Astrocyte (in vitro differentiated cells and primary cell): ENCODE data around the gene TLX3. TPM values are rescaled to one million over a fixed set of nuclear protein-coding genes. Genes with fewer than 3 reads are reported as not detected.

Experiments
- DNase-seq: peaks from one replicate; pipeline ENCODE4 v3.0.0-alpha.2; 2010; ENCODE audit warnings: low read depth
- FAIRE-seq: peaks from 2 replicates; lab custom pipeline; 2011; peaks lifted over from hg19 to GRCh38; lab: Jason Lieb, UNC
- H2AFZ ChIP-seq: 2 replicates; pipeline ENCODE4 v1.6.0; 2012; ENCODE audit warnings: low read depth, low read length, inconsistent platforms
- H3K27ac ChIP-seq: 2 replicates; pipeline ENCODE4 v1.5.1; 2011; ENCODE audit warnings: low read depth, low read length, inconsistent platforms
- H3K27me3 ChIP-seq: 2 replicates; pipeline ENCODE4 v1.6.0; 2011; ENCODE audit warnings: low read length, inconsistent platforms; ENCODE audit not compliant: insufficient read depth
- H3K36me3 ChIP-seq: 2 replicates; pipeline ENCODE4 v1.5.1; 2011; ENCODE audit warnings: low read length, inconsistent platforms; ENCODE audit not compliant: insufficient read depth
- H3K4me1 ChIP-seq: 2 replicates; pipeline ENCODE4 v1.5.1; 2011; ENCODE audit warnings: low read length, inconsistent platforms; ENCODE audit not compliant: insufficient read depth
- H3K4me2 ChIP-seq: 2 replicates; pipeline ENCODE4 v1.6.0; 2012; ENCODE audit warnings: low read length, inconsistent platforms
- H3K4me3 ChIP-seq: 2 replicates; pipeline ENCODE4 v1.5.1; 2011; ENCODE audit warnings: low read depth, mild to moderate bottlenecking, low read length, inconsistent platforms; ENCODE audit not compliant: insufficient read depth
- H3K79me2 ChIP-seq: 2 replicates; pipeline ENCODE4 v1.6.0; 2012; ENCODE audit warnings: mild to moderate bottlenecking, low read length, inconsistent platforms; ENCODE audit not compliant: insufficient read depth
- H3K9ac ChIP-seq: 2 replicates; pipeline ENCODE4 v1.6.0; 2012; ENCODE audit warnings: mild to moderate bottlenecking, low read length, inconsistent platforms
- H3K9me3 ChIP-seq: 2 replicates; pipeline ENCODE4 v1.5.1; 2012; ENCODE audit warnings: low read depth, mild to moderate bottlenecking, low read length, inconsistent platforms; ENCODE audit not compliant: insufficient read depth
- H4K20me1 ChIP-seq: 2 replicates; pipeline ENCODE4 v1.6.0; 2012; ENCODE audit warnings: low read length, inconsistent platforms; ENCODE audit not compliant: insufficient read depth
- H3K27ac Mint-ChIP-seq: one replicate; pipeline ENCODE4 v1.8.0; 2021; ENCODE audit warnings: mild to moderate bottlenecking, mixed read lengths; ENCODE audit not compliant: unreplicated experiment
- H3K27me3 Mint-ChIP-seq: one replicate; pipeline ENCODE4 v1.8.0; 2021; ENCODE audit warnings: low read depth, mixed read lengths; ENCODE audit not compliant: unreplicated experiment
- H3K36me3 Mint-ChIP-seq: one replicate; pipeline ENCODE4 v1.8.0; 2021; ENCODE audit warnings: low read depth, mixed read lengths; ENCODE audit not compliant: unreplicated experiment
- H3K4me1 Mint-ChIP-seq: one replicate; pipeline ENCODE4 v1.8.0; 2021; ENCODE audit warnings: low read depth, mixed read lengths; ENCODE audit not compliant: unreplicated experiment
- H3K4me3 Mint-ChIP-seq: one replicate; pipeline ENCODE4 v1.8.0; 2021; ENCODE audit warnings: mild to moderate bottlenecking, moderate library complexity, mixed read lengths; ENCODE audit not compliant: unreplicated experiment
- H3K9me3 Mint-ChIP-seq: one replicate; pipeline ENCODE4 v1.8.0; 2021; ENCODE audit warnings: mild to moderate bottlenecking, mixed read lengths; ENCODE audit not compliant: unreplicated experiment
- CTCF ChIP-seq: IDR thresholded peaks from 2 replicates; pipeline ENCODE4 v1.5.1; 2011; ENCODE audit warnings: low read depth, mild to moderate bottlenecking, inconsistent platforms, low read length, moderate library complexity; ENCODE audit not compliant: insufficient read depth
- EZH2 ChIP-seq: IDR thresholded peaks from 2 replicates; pipeline ENCODE4 v1.6.1; 2012; ENCODE audit warnings: mild to moderate bottlenecking, low read length, inconsistent platforms; ENCODE audit not compliant: insufficient read depth
- total RNA-seq: library from RNA; stranded (reverse); gene quantifications from 2 replicates; pipeline ENCODE4 v1.2.1, GENCODE V29; 2021

The TLX3 gene
- total RNA-seq, 1 donor from 2014 or later, result not detected

GRCh38 chr5:171283753-171284152 lies 25.3 kb upstream of the TLX3 start:
- FAIRE-seq (no peak), DNase-seq (no peak)
- H3K27me3 Mint-ChIP-seq, result peaks cover 13% of the 10 kb centered on the region
- Histone ChIP-seq H3K4me2 (no peak overlapping the region), H3K9ac (no peak overlapping the region), H2AFZ (no peak overlapping the region), H3K36me3 (no peaks in the 10 kb centered on the region), H3K27ac (no peak overlapping the region), H4K20me1 (no peaks in the 10 kb centered on the region), H3K4me3 (no peak overlapping the region), H3K9me3 (no peaks in the 10 kb centered on the region), H3K79me2 (no peaks in the 10 kb centered on the region), H3K27me3 (no peaks in the 10 kb centered on the region), H3K4me1 (no peaks in the 10 kb centered on the region)
- no peak overlapping the region for H3K27ac Mint-ChIP-seq
- TF ChIP-seq EZH2 (no peak), CTCF (no peak)
- peaks cover 4% of the 10 kb centered on the region for H3K9me3 Mint-ChIP-seq
- no peak overlapping the region for H3K4me3 Mint-ChIP-seq
- H3K36me3 Mint-ChIP-seq, result no peaks in the 10 kb centered on the region
- peaks cover 9% of the 10 kb centered on the region for H3K4me1 Mint-ChIP-seq

GRCh38 chr5:171285465-171285864 lies 23.6 kb upstream of the TLX3 start:
- Histone ChIP-seq H3K27ac (no peak overlapping the region), H3K4me1 (no peaks in the 10 kb centered on the region), H4K20me1 (no peaks in the 10 kb centered on the region), H3K9me3 (no peaks in the 10 kb centered on the region), H3K27me3 (no peaks in the 10 kb centered on the region), H3K4me3 (no peak overlapping the region), H3K9ac (no peak overlapping the region), H2AFZ (no peak overlapping the region), H3K79me2 (no peaks in the 10 kb centered on the region), H3K4me2 (no peak overlapping the region), H3K36me3 (no peaks in the 10 kb centered on the region)
- H3K4me1 Mint-ChIP-seq, result peaks cover 9% of the 10 kb centered on the region
- TF ChIP-seq EZH2 (no peak), CTCF (no peak)
- peaks cover 9% of the 10 kb centered on the region for H3K9me3 Mint-ChIP-seq
- FAIRE-seq (no peak), DNase-seq (no peak)
- H3K4me3 Mint-ChIP-seq, result no peak overlapping the region
- peaks cover 13% of the 10 kb centered on the region for H3K27me3 Mint-ChIP-seq
- no peaks in the 10 kb centered on the region for H3K36me3 Mint-ChIP-seq
- no peak overlapping the region for H3K27ac Mint-ChIP-seq

- no peak overlapping the region for H3K27ac Mint-ChIP-seq
- H3K4me2 ChIP-seq, result no peak overlapping the region
- peaks cover 6% of the 10 kb centered on the region for H3K27me3 Mint-ChIP-seq
- H3K36me3 ChIP-seq, result no peaks in the 10 kb centered on the region
- H4K20me1 ChIP-seq, result no peaks in the 10 kb centered on the region
- no peak overlapping the region for H3K9ac ChIP-seq
- H3K4me1 ChIP-seq, result no peaks in the 10 kb centered on the region
- no peak for FAIRE-seq
- no peak overlapping the region for H3K4me3 ChIP-seq
- no peaks in the 10 kb centered on the region for H3K79me2 ChIP-seq
- peaks cover 4% of the 10 kb centered on the region for H3K9me3 Mint-ChIP-seq
- H3K27me3 ChIP-seq, result no peaks in the 10 kb centered on the region
- H3K4me3 Mint-ChIP-seq, result no peak overlapping the region
- H3K27ac ChIP-seq, result no peak overlapping the region
- no peak for TF ChIP-seq EZH2
- TF ChIP-seq CTCF, result no peak
- no peak overlapping the region for H2AFZ ChIP-seq
- peaks cover 21% of the 10 kb centered on the region for H3K4me1 Mint-ChIP-seq
- DNase-seq, result peak; percentile 57
- peaks cover 2% of the 10 kb centered on the region for H3K36me3 Mint-ChIP-seq
- no peaks in the 10 kb centered on the region for H3K9me3 ChIP-seq
Measured at GRCh38 chr5:171288066-171288465, 21.0 kb upstream of the TLX3 start.
